ENCODE data around the gene VIL1. TPM values are rescaled to one million over a fixed set of nuclear protein-coding genes. Genes with fewer than 3 reads are reported as not detected.

VIL1 gene
- total and polyA plus RNA-seq, 2 of the 4 experiments (the other 2 are of a cell fraction): not detected

DNA sequence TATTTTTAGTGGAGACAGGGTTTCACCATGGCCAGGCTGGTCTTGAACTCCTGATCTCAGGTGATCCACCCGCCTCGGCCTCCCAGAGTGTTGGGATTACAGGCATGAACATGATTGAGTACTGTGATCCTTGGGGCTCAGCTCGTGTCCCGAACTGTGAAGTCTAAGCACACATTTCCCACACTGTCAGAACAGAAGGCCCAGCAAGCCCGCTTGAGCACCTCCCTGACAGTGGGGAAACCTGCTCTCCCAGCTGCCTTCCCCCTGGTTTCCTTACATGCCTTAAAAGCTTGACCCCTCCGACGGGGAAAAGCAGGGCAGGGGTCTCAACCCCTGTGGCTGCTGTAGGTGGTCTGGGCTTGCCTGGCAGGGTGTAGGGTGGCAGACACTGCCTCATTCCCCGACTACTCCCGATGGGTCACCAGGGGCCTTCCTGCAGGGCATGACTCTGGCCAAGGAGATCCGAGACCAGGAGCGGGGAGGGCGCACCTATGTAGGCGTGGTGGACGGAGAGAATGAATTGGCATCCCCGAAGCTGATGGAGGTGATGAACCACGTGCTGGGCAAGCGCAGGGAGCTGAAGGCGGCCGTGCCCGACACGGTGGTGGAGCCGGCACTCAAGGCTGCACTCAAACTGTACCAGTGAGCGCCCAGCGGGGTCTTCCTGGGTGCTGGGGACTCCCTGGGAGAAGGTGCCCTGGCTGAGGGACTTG, 10.1 kb downstream of the VIL1 start:
- Histone ChIP-seq H3K23ac (ENCODE audit: low read depth, low read length) (no peak overlapping the region), H3K9ac (ENCODE audit: low read depth, low read length) (no peak overlapping the region), H3K14ac (replicated peaks; ENCODE audit: low read depth, low read length) (no peak overlapping the region), H4K5ac (ENCODE audit: low read depth, low read length) (no peak overlapping the region), H3K9me3 (ENCODE audit: control insufficient read depth, insufficient read depth, low read length) (no peaks in the 10 kb centered on the region), H4K91ac (ENCODE audit: insufficient read depth, low read depth, low read length) (no peak overlapping the region), H3K36me3 (ENCODE audit: control insufficient read depth, insufficient read depth, low read length) (no peaks in the 10 kb centered on the region), H4K20me1 (ENCODE audit: insufficient read depth, low read length) (no peaks in the 10 kb centered on the region; the same call in 1 of the 2 replicates), H2AK9ac (replicated peaks; ENCODE audit: low read depth, low read length, poor library complexity) (no peak overlapping the region), H3K4me3 (ENCODE audit: insufficient read depth, low read depth, low read length) (no peak overlapping the region), H2BK5ac (ENCODE audit: low read depth, low read length, poor library complexity, severe bottlenecking) (no peak overlapping the region), H3K56ac (ENCODE audit: extremely low read depth, insufficient read depth, low read length) (no peak overlapping the region), H3K79me1 (ENCODE audit: low read depth in 1 of 2, low read length in 2 of 2) (no peaks in the 10 kb centered on the region), H3K4me2 (ENCODE audit: low read depth, low read length) (no peak overlapping the region), H3K27ac (ENCODE audit: insufficient read depth, low read length) (no peak overlapping the region), H3K4me1 (ENCODE audit: control insufficient read depth, insufficient read depth, low read length) (no peaks in the 10 kb centered on the region), H2BK20ac (ENCODE audit: low read depth, low read length) (no peak overlapping the region), H3K9me1 (ENCODE audit: insufficient read depth, low read length) (no peaks in the 10 kb centered on the region; the same call in 1 of the 2 replicates), H2AK5ac (ENCODE audit: low read depth, low read length) (no peak overlapping the region), H2AFZ (replicated peaks; ENCODE audit: low read length, poor library complexity) (no peak overlapping the region), H3K4ac (ENCODE audit: low read depth, low read length) (no peak overlapping the region), H2BK120ac (ENCODE audit: low read depth, low read length) (no peak overlapping the region), H4K8ac (ENCODE audit: low read depth in 2 of 2, low read length in 2 of 2) (no peak overlapping the region), H2BK15ac (ENCODE audit: low read depth, low read length) (no peak overlapping the region), H3K27me3 (ENCODE audit: control insufficient read depth, insufficient read depth, low read length) (peaks cover 25% of the 10 kb centered on the region), H3K18ac (ENCODE audit: low read depth, low read length) (no peak overlapping the region)
- no peak for TF ChIP-seq MXI1 (IDR thresholded peaks at IDR 0.05; ENCODE audit: borderline replicate concordance, low read depth, low read length)
- no peak for TF ChIP-seq BHLHE40 (IDR thresholded peaks at IDR 0.05; ENCODE audit: low read depth, low read length)
- no peak for TF ChIP-seq RFX5 (IDR thresholded peaks at IDR 0.05; ENCODE audit: low read depth, low read length)
- TF ChIP-seq MAZ (IDR thresholded peaks at IDR 0.05; ENCODE audit: borderline replicate concordance, low read depth, low read length): no peak
- no peak for TF ChIP-seq POLR2A (IDR thresholded peaks at IDR 0.05; ENCODE audit: low read depth, low read length)
- TF ChIP-seq MAFK (IDR thresholded peaks at IDR 0.05; ENCODE audit: low read depth, low read length): no peak
- no peak for TF ChIP-seq CEBPB (IDR thresholded peaks at IDR 0.05; ENCODE audit: low read depth, low read length)
- TF ChIP-seq, protein P1, sequence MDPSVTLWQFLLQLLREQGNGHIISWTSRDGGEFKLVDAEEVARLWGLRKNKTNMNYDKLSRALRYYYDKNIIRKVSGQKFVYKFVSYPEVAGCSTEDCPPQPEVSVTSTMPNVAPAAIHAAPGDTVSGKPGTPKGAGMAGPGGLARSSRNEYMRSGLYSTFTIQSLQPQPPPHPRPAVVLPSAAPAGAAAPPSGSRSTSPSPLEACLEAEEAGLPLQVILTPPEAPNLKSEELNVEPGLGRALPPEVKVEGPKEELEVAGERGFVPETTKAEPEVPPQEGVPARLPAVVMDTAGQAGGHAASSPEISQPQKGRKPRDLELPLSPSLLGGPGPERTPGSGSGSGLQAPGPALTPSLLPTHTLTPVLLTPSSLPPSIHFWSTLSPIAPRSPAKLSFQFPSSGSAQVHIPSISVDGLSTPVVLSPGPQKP (IDR thresholded peaks at IDR 0.05; ENCODE audit: borderline replicate concordance, low read depth, low read length): no peak
- TF ChIP-seq, protein P2, sequence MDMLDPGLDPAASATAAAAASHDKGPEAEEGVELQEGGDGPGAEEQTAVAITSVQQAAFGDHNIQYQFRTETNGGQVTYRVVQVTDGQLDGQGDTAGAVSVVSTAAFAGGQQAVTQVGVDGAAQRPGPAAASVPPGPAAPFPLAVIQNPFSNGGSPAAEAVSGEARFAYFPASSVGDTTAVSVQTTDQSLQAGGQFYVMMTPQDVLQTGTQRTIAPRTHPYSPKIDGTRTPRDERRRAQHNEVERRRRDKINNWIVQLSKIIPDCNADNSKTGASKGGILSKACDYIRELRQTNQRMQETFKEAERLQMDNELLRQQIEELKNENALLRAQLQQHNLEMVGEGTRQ (IDR thresholded peaks at IDR 0.05; ENCODE audit: low read depth, low read length): no peak
- TF ChIP-seq CHD1 (IDR thresholded peaks at IDR 0.05; ENCODE audit: low read depth, low read length): no peak
- TF ChIP-seq, protein P3, sequence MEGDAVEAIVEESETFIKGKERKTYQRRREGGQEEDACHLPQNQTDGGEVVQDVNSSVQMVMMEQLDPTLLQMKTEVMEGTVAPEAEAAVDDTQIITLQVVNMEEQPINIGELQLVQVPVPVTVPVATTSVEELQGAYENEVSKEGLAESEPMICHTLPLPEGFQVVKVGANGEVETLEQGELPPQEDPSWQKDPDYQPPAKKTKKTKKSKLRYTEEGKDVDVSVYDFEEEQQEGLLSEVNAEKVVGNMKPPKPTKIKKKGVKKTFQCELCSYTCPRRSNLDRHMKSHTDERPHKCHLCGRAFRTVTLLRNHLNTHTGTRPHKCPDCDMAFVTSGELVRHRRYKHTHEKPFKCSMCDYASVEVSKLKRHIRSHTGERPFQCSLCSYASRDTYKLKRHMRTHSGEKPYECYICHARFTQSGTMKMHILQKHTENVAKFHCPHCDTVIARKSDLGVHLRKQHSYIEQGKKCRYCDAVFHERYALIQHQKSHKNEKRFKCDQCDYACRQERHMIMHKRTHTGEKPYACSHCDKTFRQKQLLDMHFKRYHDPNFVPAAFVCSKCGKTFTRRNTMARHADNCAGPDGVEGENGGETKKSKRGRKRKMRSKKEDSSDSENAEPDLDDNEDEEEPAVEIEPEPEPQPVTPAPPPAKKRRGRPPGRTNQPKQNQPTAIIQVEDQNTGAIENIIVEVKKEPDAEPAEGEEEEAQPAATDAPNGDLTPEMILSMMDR (conservative IDR thresholded peaks at IDR 0.05; ENCODE audit: low read depth, low read length): no peak
- no peak for TF ChIP-seq RCOR1 (IDR thresholded peaks at IDR 0.05; ENCODE audit: insufficient replicate concordance, low read length)
- TF ChIP-seq SMC3 (IDR thresholded peaks at IDR 0.05; ENCODE audit: low read depth, low read length): no peak
- TF ChIP-seq RAD21 (IDR thresholded peaks at IDR 0.05; ENCODE audit: low read length): no peak
- no peak for TF ChIP-seq FOS (IDR thresholded peaks at IDR 0.05; ENCODE audit: low read depth, low read length)
- TF ChIP-seq NFE2L2 (IDR thresholded peaks at IDR 0.05; ENCODE audit: low read depth, low read length): no peak
- ATAC-seq (ENCODE audit: low read depth): no peak
- WGBS, 2 experiments (ENCODE audit: extremely low coverage in 2 of 2, insufficient read length in 1 of 2): 90% methylated on average over 14 of the region's 24 CpGs; no CpG with 5 or more reads in 1 of the 2 experiments
- ChIA-PET CTCF (no interaction called here), POLR2A (ENCODE audit: unreplicated experiment) (no interaction called here)
- in situ Hi-C loops (cut with MboI; ENCODE audit: low sequenced_read_pairs): no loop called here
- no peak for DNase-seq
- intact Hi-C loops (cut with micrococcal nuclease): no loop called here
- no TSS peak for BruUV-seq (replicated peaks)
- dilution Hi-C loops (cut with HindIII; ENCODE audit: low sequenced_read_pairs, unreplicated experiment): no loop called here
